HepG2 (cell line): ENCODE data around the gene SPIRE1. TPM values are rescaled to one million over a fixed set of nuclear protein-coding genes. Genes with fewer than 3 reads are reported as not detected.

Experiments used
- AKAP8 ChIP-seq: sonication (generic); formaldehyde crosslinking; IDR thresholded peaks from 2 replicates; pipeline ENCODE4 v1.5.1; 2020; ENCODE audit warnings: mild to moderate bottlenecking, missing genetic modification reagents
- CHD4 ChIP-seq: fragments of 200-600 bp; sonication (generic); IDR thresholded peaks from 2 replicates; pipeline ENCODE4 v1.7.0; 2017; ENCODE audit warnings: mild to moderate bottlenecking, low read length, borderline replicate concordance
- DZIP1 ChIP-seq: sonication (generic); formaldehyde crosslinking; IDR thresholded peaks from 2 replicates; pipeline ENCODE4 v1.5.0; 2020; ENCODE audit warnings: mild to moderate bottlenecking, missing genetic modification reagents
- FOXM1 ChIP-seq: sonication (generic); formaldehyde crosslinking; IDR thresholded peaks from 2 replicates; pipeline ENCODE4 v1.5.0; 2020; ENCODE audit warnings: missing genetic modification reagents
- FOXP4 ChIP-seq: sonication (generic); formaldehyde crosslinking; IDR thresholded peaks from 2 replicates; pipeline ENCODE4 v1.4.0; 2020; ENCODE audit warnings: missing genetic modification reagents
- JARID2 ChIP-seq: sonication (generic); formaldehyde crosslinking; IDR thresholded peaks from 2 replicates; pipeline ENCODE4 v1.8.1; 2023; ENCODE audit warnings: missing genetic modification reagents, inconsistent platforms; ENCODE audit not compliant: insufficient replicate concordance
- MYNN ChIP-seq: sonication (generic); formaldehyde crosslinking; IDR thresholded peaks from 2 replicates; pipeline ENCODE4 v1.4.0; 2020; ENCODE audit warnings: mild to moderate bottlenecking, low read depth, missing genetic modification reagents
- MYPOP ChIP-seq: sonication (generic); formaldehyde crosslinking; IDR thresholded peaks from 2 replicates; pipeline ENCODE4 v1.8.1; 2023; ENCODE audit warnings: mild to moderate bottlenecking, moderate library complexity, missing genetic modification reagents
- NR0B2 ChIP-seq: sonication (generic); formaldehyde crosslinking; IDR thresholded peaks from 2 replicates; pipeline ENCODE4 v1.4.0; 2020; ENCODE audit warnings: mild to moderate bottlenecking, missing genetic modification reagents
- PITX1 ChIP-seq: sonication (generic); formaldehyde crosslinking; IDR thresholded peaks from 2 replicates; pipeline ENCODE4 v1.5.1; 2020; ENCODE audit warnings: mild to moderate bottlenecking, missing genetic modification reagents
- SNAPC5 ChIP-seq: sonication (generic); formaldehyde crosslinking; IDR thresholded peaks from 2 replicates; pipeline ENCODE4 v1.8.1; 2023; ENCODE audit warnings: mild to moderate bottlenecking, missing genetic modification reagents, borderline replicate concordance
- SP5 ChIP-seq: IDR thresholded peaks from 2 replicates; pipeline ENCODE4 v1.6.1; 2016; ENCODE audit warnings: low read depth, borderline replicate concordance
- TBP ChIP-seq: sonication (generic); formaldehyde crosslinking; IDR thresholded peaks from 2 replicates; pipeline ENCODE4 v1.5.0; 2020; ENCODE audit warnings: missing genetic modification reagents
- THRA ChIP-seq: sonication (generic); formaldehyde crosslinking; IDR thresholded peaks from 2 replicates; pipeline ENCODE4 v1.4.0; 2020; ENCODE audit warnings: missing genetic modification reagents, borderline replicate concordance
- ZNF343 ChIP-seq: sonication (generic); formaldehyde crosslinking; IDR thresholded peaks from 2 replicates; pipeline ENCODE4 v1.4.0; 2020; ENCODE audit warnings: mild to moderate bottlenecking, missing genetic modification reagents
- ZNF687 ChIP-seq: sonication (generic); formaldehyde crosslinking; IDR thresholded peaks from 2 replicates; pipeline ENCODE4 v1.5.1; 2020; ENCODE audit warnings: mild to moderate bottlenecking, missing genetic modification reagents, moderate library complexity
- polyA plus RNA-seq, 8 experiments: library from polyadenylated mRNA; depleted of rRNA in 3 of 8; stranded (reverse) in 7 of 8; unstranded in 1 of 8; fragments of >200 nt; fragmentation: Illumina TruSeq in 4 of 8; extraction: Trizol in 4 of 8; gene quantifications; 2 replicates each; pipeline versions ENCODE4 v1.2.1 to v1.2.3, GENCODE V29; 2011 to 2016; ENCODE audit warnings: low read depth in 4 of 8, missing spikeins in 1 of 8, mixed read lengths in 1 of 8; ENCODE audit not compliant: insufficient read depth in 1 of 8
- total RNA-seq, 5 experiments: library from RNA; depleted of rRNA; stranded (reverse); fragments of >200 nt; fragmentation: Illumina TruSeq; extraction: Trizol; gene quantifications; 2 replicates each; pipeline ENCODE4 v1.2.3, GENCODE V29; 2016; ENCODE audit warnings: low read depth in 1 of 5

The SPIRE1 gene
- total and polyA plus RNA-seq, 2 of the 13 experiments (the other 11 are each of a cell fraction or from before 2014, with no cell fraction given), result 9.9 to 21.3 TPM

- TF ChIP-seq THRA (CRISPR knock-in tag), result peak; percentile 2; the same call in 1 of the 2 replicates
- TF ChIP-seq CHD4, result no peak
- TF ChIP-seq JARID2 (CRISPR knock-in tag), result no peak
- no peak for TF ChIP-seq NR0B2 (CRISPR knock-in tag)
- TF ChIP-seq ZNF687, result no peak
- no peak for TF ChIP-seq FOXM1 (CRISPR knock-in tag)
- TF ChIP-seq ZNF343 (CRISPR knock-in tag), result no peak
- TF ChIP-seq MYPOP, result no peak; the same call in 1 of the 2 replicates
- no peak for TF ChIP-seq DZIP1 (CRISPR knock-in tag)
- no peak for TF ChIP-seq PITX1
- no peak for TF ChIP-seq SP5 (CRISPR knock-in tag)
- TF ChIP-seq AKAP8, result no peak
- no peak for TF ChIP-seq FOXP4 (CRISPR knock-in tag)
- TF ChIP-seq SNAPC5, result no peak
- TF ChIP-seq TBP (CRISPR knock-in tag), result no peak
- TF ChIP-seq MYNN (CRISPR knock-in tag), result no peak
Measured at GRCh38 chr18:12703096-12703567, 45.2 kb upstream of the SPIRE1 start (continued).
